HG03439 (cell line): ENCODE measurements around the gene TOGARAM1.

Experiments
- ATAC-seq: cut with Tn5 transposase; IDR thresholded peaks from one replicate; pipeline ENCODE4 v1.9.1; 2021; ENCODE audit warnings: mild to moderate bottlenecking, moderate library complexity; ENCODE audit not compliant: unreplicated experiment

The TOGARAM1 gene

DNA sequence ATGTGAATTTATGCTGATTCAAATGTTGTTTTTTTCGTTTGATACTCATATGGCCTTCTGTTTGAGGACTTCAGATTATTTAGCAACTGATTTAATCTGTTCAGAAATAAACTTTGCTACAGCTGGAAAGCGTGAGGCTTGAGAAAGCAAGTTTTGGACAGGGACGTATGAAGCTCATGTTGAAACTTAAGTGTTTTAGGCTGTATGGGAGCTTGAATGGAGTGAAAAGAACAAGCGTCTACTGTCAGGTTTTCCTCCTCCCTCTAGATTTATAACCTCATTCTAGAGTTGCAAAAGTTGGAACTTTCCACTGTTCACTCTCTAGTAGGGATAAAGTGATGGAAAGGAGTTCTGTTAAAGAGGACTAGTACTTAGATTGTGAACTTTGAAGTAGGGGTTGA, 123.0 kb downstream of the TOGARAM1 start:
- ATAC-seq, result no peak

- peak; percentile 71 for ATAC-seq
Measured at GRCh38 chr14:45089813-45090212, 127.8 kb downstream of the TOGARAM1 start.

- ATAC-seq, result no peak
Measured at GRCh38 chr14:45091710-45092109, 129.7 kb downstream of the TOGARAM1 start.

GRCh38 chr14:45094275-45094674, 132.3 kb downstream of the TOGARAM1 start:
- ATAC-seq, result no peak

GRCh38 chr14:45095143-45095542, 133.2 kb downstream of the TOGARAM1 start:
- no peak for ATAC-seq

- no peak for ATAC-seq
Measured at GRCh38 chr14:45096218-45096617, 134.2 kb downstream of the TOGARAM1 start.

DNA sequence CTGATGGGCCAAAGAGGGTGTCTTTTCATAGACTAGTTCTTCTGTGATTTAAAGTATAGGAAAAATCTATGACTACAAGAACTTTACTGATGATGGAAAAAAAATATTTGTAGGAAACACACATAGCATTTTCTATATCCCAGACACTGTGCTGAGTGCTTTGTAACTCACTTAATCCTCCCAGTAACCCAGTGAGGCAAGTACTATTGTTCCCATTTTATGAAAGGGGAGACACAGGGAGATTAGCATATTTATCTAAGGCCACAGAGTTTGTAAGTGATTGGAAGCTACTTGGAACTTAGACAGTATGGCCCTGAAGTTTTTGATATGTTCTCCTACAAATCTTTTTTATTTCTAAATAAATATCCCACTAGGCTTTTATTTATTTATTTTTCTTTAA, 141.8 kb downstream of the TOGARAM1 start:
- ATAC-seq, result no peak

GRCh38 chr14:45104561-45104960, 142.6 kb downstream of the TOGARAM1 start:
- ATAC-seq, result no peak

GRCh38 chr14:45112896-45113781, 151.1 kb downstream of the TOGARAM1 start:
- ATAC-seq, result no peak

- ATAC-seq, result no peak
Measured at GRCh38 chr14:45114327-45114726, 152.3 kb downstream of the TOGARAM1 start.

DNA sequence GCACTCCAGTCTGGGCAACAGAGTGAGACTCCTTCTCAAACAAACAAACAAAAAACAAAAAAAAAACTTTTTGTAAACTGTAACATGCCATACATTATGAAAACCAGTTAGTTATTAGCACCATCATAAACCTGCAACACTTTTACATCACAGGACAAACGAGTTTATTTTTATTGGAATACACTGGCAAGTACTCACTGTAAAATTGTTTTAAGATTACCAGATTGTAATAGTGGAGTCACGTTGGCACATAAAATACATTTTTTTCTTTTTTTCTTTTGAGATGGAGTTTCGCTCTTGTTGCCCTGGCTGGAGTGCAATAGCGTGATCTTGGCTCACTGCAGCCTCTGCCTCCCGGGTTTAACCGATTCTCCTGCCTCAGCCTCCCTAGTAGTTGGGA, 156.6 kb downstream of the TOGARAM1 start:
- no peak for ATAC-seq

GRCh38 chr14:45120096-45120495, 158.1 kb downstream of the TOGARAM1 start:
- no peak for ATAC-seq

GRCh38 chr14:45123271-45123670, 161.3 kb downstream of the TOGARAM1 start:
- no peak for ATAC-seq
